Ectodermal cell (in vitro differentiated cells): Measurements from ENCODE around the gene ARPC4.

Source experiments
- H3K27ac ChIP-seq: 2 replicates; pipeline ENCODE4 v1.7.0; 2013; ENCODE audit warnings: mild to moderate bottlenecking, low read depth, low read length; ENCODE audit not compliant: insufficient read depth, poor library complexity, severe bottlenecking
- H3K27me3 ChIP-seq: 2 replicates; pipeline ENCODE4 v1.7.0; 2013; ENCODE audit warnings: mild to moderate bottlenecking, low read length; ENCODE audit not compliant: insufficient read depth, control insufficient read depth, poor library complexity, severe bottlenecking
- H3K36me3 ChIP-seq: one replicate; pipeline ENCODE4 v1.7.0; 2013; ENCODE audit warnings: low read length; ENCODE audit not compliant: control insufficient read depth, insufficient read depth
- H3K4me1 ChIP-seq: one replicate; pipeline ENCODE4 v1.7.0; 2013; ENCODE audit warnings: low read length; ENCODE audit not compliant: control insufficient read depth, insufficient read depth
- H3K4me3 ChIP-seq: 2 replicates; pipeline ENCODE4 v1.7.0; 2013; ENCODE audit warnings: low read depth, low read length, control low read depth; ENCODE audit not compliant: insufficient read depth
- H3K9me3 ChIP-seq: 2 replicates; pipeline ENCODE4 v1.7.0; 2013; ENCODE audit warnings: mild to moderate bottlenecking, low read length, moderate library complexity; ENCODE audit not compliant: control insufficient read depth
- WGBS, 2 experiments: methylation state at CpG; one replicate each; pipeline ENCODE4 v1.1.7; 2013; ENCODE audit warnings: missing lambda C conversion rate in 2 of 2; 5-methylcytosine and 5-hydroxymethylcytosine counted together

The ARPC4 gene

GRCh38 chr3:9750556-9751411, 42.1 kb upstream of the ARPC4 start:
- no peaks in the 10 kb centered on the region for H3K27me3 ChIP-seq
- H3K4me3 ChIP-seq: peak overlapping the region; percentile 76
- H3K9me3 ChIP-seq: no peaks in the 10 kb centered on the region
- no peak overlapping the region for H3K27ac ChIP-seq
- 66 to 68% methylated on average over 17 of the region's 17 CpGs for WGBS, 2 experiments
- peaks cover 29% of the 10 kb centered on the region for H3K36me3 ChIP-seq
- H3K4me1 ChIP-seq: peaks cover 7% of the 10 kb centered on the region

- Histone ChIP-seq H3K36me3 (peaks cover 40% of the 10 kb centered on the region), H3K4me1 (peaks cover 7% of the 10 kb centered on the region), H3K9me3 (no peaks in the 10 kb centered on the region), H3K27me3 (no peaks in the 10 kb centered on the region), H3K4me3 (no peak overlapping the region), H3K27ac (no peak overlapping the region)
- 94 to 96% methylated on average over 8 of the region's 8 CpGs for WGBS, 2 experiments
Measured at GRCh38 chr3:9754678-9755077, 38.2 kb upstream of the ARPC4 start.

GRCh38 chr3:9757427-9757826, 35.5 kb upstream of the ARPC4 start:
- WGBS, 2 experiments: 96% methylated on average over 13 of the region's 13 CpGs
- H3K27me3 ChIP-seq: no peaks in the 10 kb centered on the region
- H3K9me3 ChIP-seq: no peaks in the 10 kb centered on the region
- peaks cover 34% of the 10 kb centered on the region for H3K36me3 ChIP-seq
- no peak overlapping the region for H3K27ac ChIP-seq
- no peak overlapping the region for H3K4me3 ChIP-seq
- no peaks in the 10 kb centered on the region for H3K4me1 ChIP-seq

- Histone ChIP-seq H3K27me3 (no peaks in the 10 kb centered on the region), H3K9me3 (no peaks in the 10 kb centered on the region), H3K27ac (no peak overlapping the region), H3K4me3 (no peak overlapping the region), H3K4me1 (peaks cover 4% of the 10 kb centered on the region), H3K36me3 (peaks cover 28% of the 10 kb centered on the region)
- 94 to 95% methylated on average over 10 of the region's 10 CpGs for WGBS, 2 experiments
Measured at GRCh38 chr3:9760779-9761505, 31.9 kb upstream of the ARPC4 start.

GRCh38 chr3:9761919-9762318, 31.0 kb upstream of the ARPC4 start:
- 92 to 95% methylated on average over 5 of the region's 5 CpGs for WGBS, 2 experiments
- no peak overlapping the region for H3K4me3 ChIP-seq
- H3K4me1 ChIP-seq: peaks cover 8% of the 10 kb centered on the region
- H3K27ac ChIP-seq: no peak overlapping the region
- H3K36me3 ChIP-seq: peaks cover 21% of the 10 kb centered on the region
- H3K9me3 ChIP-seq: no peaks in the 10 kb centered on the region
- H3K27me3 ChIP-seq: no peaks in the 10 kb centered on the region

- no peak overlapping the region for H3K27ac ChIP-seq
- peaks cover 14% of the 10 kb centered on the region for H3K36me3 ChIP-seq
- no peak overlapping the region for H3K4me3 ChIP-seq
- peaks cover 8% of the 10 kb centered on the region for H3K4me1 ChIP-seq
- H3K9me3 ChIP-seq: no peaks in the 10 kb centered on the region
- WGBS, 2 experiments: 93% methylated on average over 8 of the region's 8 CpGs
- H3K27me3 ChIP-seq: no peaks in the 10 kb centered on the region
Measured at GRCh38 chr3:9762871-9763270, 30.0 kb upstream of the ARPC4 start.

GRCh38 chr3:9765865-9766264, 27.0 kb upstream of the ARPC4 start:
- Histone ChIP-seq H3K27ac (no peak overlapping the region), H3K27me3 (no peaks in the 10 kb centered on the region), H3K4me1 (peaks cover 25% of the 10 kb centered on the region), H3K36me3 (peaks cover 5% of the 10 kb centered on the region), H3K9me3 (no peaks in the 10 kb centered on the region), H3K4me3 (no peak overlapping the region)
- 74 to 81% methylated on average over 4 of the region's 4 CpGs for WGBS, 2 experiments

GRCh38 chr3:9767418-9767817, 25.5 kb upstream of the ARPC4 start:
- H3K9me3 ChIP-seq: no peaks in the 10 kb centered on the region
- 88 to 92% methylated on average over 7 of the region's 7 CpGs for WGBS, 2 experiments
- H3K27ac ChIP-seq: no peak overlapping the region
- peaks cover 5% of the 10 kb centered on the region for H3K36me3 ChIP-seq
- peaks cover 25% of the 10 kb centered on the region for H3K4me1 ChIP-seq
- H3K27me3 ChIP-seq: no peaks in the 10 kb centered on the region
- H3K4me3 ChIP-seq: no peak overlapping the region

GRCh38 chr3:9768141-9768775, 24.6 kb upstream of the ARPC4 start:
- Histone ChIP-seq H3K27me3 (no peaks in the 10 kb centered on the region), H3K36me3 (peaks cover 5% of the 10 kb centered on the region), H3K27ac (no peak overlapping the region), H3K4me3 (no peak overlapping the region), H3K4me1 (peaks cover 25% of the 10 kb centered on the region), H3K9me3 (no peaks in the 10 kb centered on the region)
- WGBS, 2 experiments: 84 to 85% methylated on average over 6 of the region's 6 CpGs

GRCh38 chr3:9769012-9769411, 23.9 kb upstream of the ARPC4 start:
- Histone ChIP-seq H3K9me3 (no peaks in the 10 kb centered on the region), H3K27me3 (no peaks in the 10 kb centered on the region), H3K4me1 (peaks cover 25% of the 10 kb centered on the region), H3K27ac (no peak overlapping the region), H3K36me3 (peaks cover 5% of the 10 kb centered on the region), H3K4me3 (peak overlapping the region; percentile 67)
- 88 to 89% methylated on average over 5 of the region's 5 CpGs for WGBS, 2 experiments
